PC-3 (cell line): ENCODE data around the gene EBF4. TPM values are rescaled to one million over a fixed set of nuclear protein-coding genes. Genes with fewer than 3 reads are reported as not detected.

Experiments
- ATAC-seq: fragments of 200-7000 bp; cut with Tn5 transposase; 2 replicates; pipeline ENCODE4 v1.9.1; 2020; ENCODE audit warnings: mild to moderate bottlenecking, moderate library complexity
- BruUV-seq: library from RNA; stranded (reverse); fragments of 400-500 nt; replicated peaks from 2 replicates; lab custom pipeline; 2021; lab: Mats Ljungman, UMichigan
- CTCF ChIA-PET: fragments of 300-600 bp; sonication (Branson Sonifier 250); formaldehyde crosslinking; loops from one replicate; lab custom pipeline; 2022; ENCODE audit warnings: antibody characterized with exemption; lab: Charles Lee
- POLR2A ChIA-PET: fragments of 300-600 bp; sonication (Branson Sonifier 250); formaldehyde crosslinking; loops from one replicate; lab custom pipeline; 2022; ENCODE audit warnings: antibody characterized with exemption; ENCODE audit not compliant: unreplicated experiment; lab: Charles Lee
- DNase-seq: peaks from one replicate; pipeline ENCODE4 v3.0.0-alpha.2; 2015
- H2AFZ ChIP-seq: fragments of 300-600 bp; sonication (generic); 2 replicates; pipeline ENCODE4 v1.6.0; 2016; ENCODE audit warnings: antibody characterized with exemption, low read length
- H3F3A ChIP-seq: fragments of 300-600 bp; sonication (generic); one replicate; pipeline ENCODE4 v1.6.0; 2017; ENCODE audit warnings: antibody characterized with exemption, low read length, control low read depth, mild to moderate bottlenecking; ENCODE audit not compliant: unreplicated experiment
- H3K27ac ChIP-seq: fragments of 300-600 bp; sonication (generic); 2 replicates; pipeline ENCODE4 v1.5.1; 2016; ENCODE audit warnings: mild to moderate bottlenecking, low read length
- H3K27me3 ChIP-seq: fragments of 300-600 bp; sonication (generic); 2 replicates; pipeline ENCODE4 v1.6.1; 2016; ENCODE audit warnings: low read length, mixed read lengths
- H3K36me3 ChIP-seq: fragments of 300-600 bp; sonication (generic); 2 replicates; pipeline ENCODE4 v1.6.1; 2016; ENCODE audit warnings: low read depth, mixed run types, low read length, mixed read lengths
- H3K4me1 ChIP-seq: fragments of 300-600 bp; sonication (generic); 2 replicates; pipeline ENCODE4 v1.5.1; 2016; ENCODE audit warnings: low read length; ENCODE audit not compliant: insufficient read depth
- H3K4me2 ChIP-seq: fragments of 300-600 bp; sonication (generic); 2 replicates; pipeline ENCODE4 v1.6.0; 2016; ENCODE audit warnings: low read length
- H3K4me3 ChIP-seq: fragments of 300-600 bp; sonication (generic); 2 replicates; pipeline ENCODE4 v1.5.1; 2016; ENCODE audit warnings: mild to moderate bottlenecking, low read length, mixed read lengths
- H3K79me2 ChIP-seq: fragments of 300-600 bp; sonication (generic); 2 replicates; pipeline ENCODE4 v1.6.1; 2017; ENCODE audit warnings: low read length, mixed read lengths
- H3K9ac ChIP-seq: fragments of 300-600 bp; sonication (generic); 2 replicates; pipeline ENCODE4 v1.6.0; 2016; ENCODE audit warnings: mild to moderate bottlenecking, low read length
- H3K9me2 ChIP-seq: fragments of 300-600 bp; sonication (generic); replicated peaks from 2 replicates; pipeline ENCODE4 v1.6.1; 2016; ENCODE audit warnings: mixed run types, low read length, mixed read lengths
- H3K9me3 ChIP-seq: fragments of 300-600 bp; sonication (generic); 2 replicates; pipeline ENCODE4 v1.6.1; 2016; ENCODE audit warnings: low read length, mixed read lengths
- H4K20me1 ChIP-seq: fragments of 300-600 bp; sonication (generic); 2 replicates; pipeline ENCODE4 v1.6.1; 2016; ENCODE audit warnings: low read length, mixed read lengths
- EZH2 ChIP-seq: fragments of 300-600 bp; sonication (generic); IDR thresholded peaks from one replicate; pipeline ENCODE4 v1.6.1; 2017; ENCODE audit warnings: antibody characterized with exemption, mild to moderate bottlenecking, low read length; ENCODE audit not compliant: unreplicated experiment
- EZH2phosphoT487 ChIP-seq: fragments of 300-600 bp; sonication (generic); IDR thresholded peaks from 2 replicates; pipeline ENCODE4 v1.6.1; 2018; ENCODE audit warnings: mild to moderate bottlenecking, antibody characterized with exemption, low read length, borderline replicate concordance
- intact Hi-C: fragments of 100-400 bp; cut with micrococcal nuclease; formaldehyde crosslinking; loops from 2 replicates; pipeline ENCODE4 v1.9.0; 2023
- total RNA-seq: library from RNA; depleted of rRNA; stranded (reverse); fragments of >200 nt; gene quantifications from 2 replicates; pipeline ENCODE4 v1.2.3, GENCODE V29; 2014
- TF ChIP-seq, protein P1 (sequence below): fragments of 300-600 bp; sonication (generic); conservative IDR thresholded peaks from 2 replicates; pipeline ENCODE4 v1.5.1; 2017; ENCODE audit warnings: antibody characterized with exemption, low read depth, mild to moderate bottlenecking, low read length

The EBF4 gene
- total RNA-seq, 1 experiment from 2014 or later = 1.8 TPM

DNA sequence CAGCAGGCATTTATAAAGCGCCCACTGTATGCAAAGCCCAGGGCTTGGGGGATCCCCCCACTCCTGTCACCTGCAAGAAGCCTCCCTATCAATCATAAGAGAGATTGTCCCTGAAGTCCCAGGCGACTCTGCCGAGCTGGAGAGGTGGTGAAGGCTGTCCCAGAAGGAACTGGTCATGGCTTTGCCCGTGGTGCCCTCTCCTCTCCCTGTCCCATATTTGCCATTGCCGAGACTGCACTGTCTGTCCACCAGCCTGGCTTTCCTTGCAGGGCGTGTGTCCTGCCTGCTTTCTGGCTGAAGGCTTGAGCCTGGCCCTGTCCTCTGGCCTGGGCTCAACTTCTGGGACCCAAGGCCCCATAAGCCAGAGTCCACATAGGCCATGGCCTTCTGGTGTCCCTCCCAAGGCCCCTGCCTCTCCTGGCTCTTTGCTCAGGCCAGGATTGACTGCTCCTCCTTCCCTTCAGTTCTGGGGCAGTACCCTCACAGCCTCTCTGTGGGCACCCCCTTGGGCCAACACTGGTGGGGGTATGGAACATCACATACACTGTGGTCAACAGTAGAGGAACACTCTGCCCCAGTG lies 61.0 kb downstream of the EBF4 start:
- H3K27me3 ChIP-seq = no peaks in the 10 kb centered on the region
- no peaks in the 10 kb centered on the region for H3K9me2 ChIP-seq
- ChIA-PET CTCF (interaction anchor here (0.6 to 1.2 kb wide), 4 partner anchors 40 to 247 kb away, joined by 3 read pairs; no protein-coding TSS in a partner anchor), POLR2A (interaction anchor here (0.6 kb wide), 1 partner anchor 120 kb away, joined by 4 read pairs; the partner anchor contains the start of gene PTPRA)
- ATAC-seq (no peak), DNase-seq (no peak)
- no peaks in the 10 kb centered on the region for H3K79me2 ChIP-seq
- no TSS peak for BruUV-seq
- no peaks in the 10 kb centered on the region for H3F3A ChIP-seq
- intact Hi-C loops = no loop called here
- no peak overlapping the region for H3K27ac ChIP-seq
- H2AFZ ChIP-seq = no peak overlapping the region
- no peak overlapping the region for H3K4me2 ChIP-seq
- TF ChIP-seq EZH2phosphoT487 (no peak), EZH2 (no peak)
- TF ChIP-seq, protein P1, sequence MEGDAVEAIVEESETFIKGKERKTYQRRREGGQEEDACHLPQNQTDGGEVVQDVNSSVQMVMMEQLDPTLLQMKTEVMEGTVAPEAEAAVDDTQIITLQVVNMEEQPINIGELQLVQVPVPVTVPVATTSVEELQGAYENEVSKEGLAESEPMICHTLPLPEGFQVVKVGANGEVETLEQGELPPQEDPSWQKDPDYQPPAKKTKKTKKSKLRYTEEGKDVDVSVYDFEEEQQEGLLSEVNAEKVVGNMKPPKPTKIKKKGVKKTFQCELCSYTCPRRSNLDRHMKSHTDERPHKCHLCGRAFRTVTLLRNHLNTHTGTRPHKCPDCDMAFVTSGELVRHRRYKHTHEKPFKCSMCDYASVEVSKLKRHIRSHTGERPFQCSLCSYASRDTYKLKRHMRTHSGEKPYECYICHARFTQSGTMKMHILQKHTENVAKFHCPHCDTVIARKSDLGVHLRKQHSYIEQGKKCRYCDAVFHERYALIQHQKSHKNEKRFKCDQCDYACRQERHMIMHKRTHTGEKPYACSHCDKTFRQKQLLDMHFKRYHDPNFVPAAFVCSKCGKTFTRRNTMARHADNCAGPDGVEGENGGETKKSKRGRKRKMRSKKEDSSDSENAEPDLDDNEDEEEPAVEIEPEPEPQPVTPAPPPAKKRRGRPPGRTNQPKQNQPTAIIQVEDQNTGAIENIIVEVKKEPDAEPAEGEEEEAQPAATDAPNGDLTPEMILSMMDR = no peak
- H3K36me3 ChIP-seq = no peaks in the 10 kb centered on the region
- H4K20me1 ChIP-seq = no peaks in the 10 kb centered on the region
- H3K9me3 ChIP-seq = no peaks in the 10 kb centered on the region
- no peak overlapping the region for H3K9ac ChIP-seq
- peaks cover 21% of the 10 kb centered on the region for H3K4me1 ChIP-seq
- H3K4me3 ChIP-seq = no peak overlapping the region

DNA sequence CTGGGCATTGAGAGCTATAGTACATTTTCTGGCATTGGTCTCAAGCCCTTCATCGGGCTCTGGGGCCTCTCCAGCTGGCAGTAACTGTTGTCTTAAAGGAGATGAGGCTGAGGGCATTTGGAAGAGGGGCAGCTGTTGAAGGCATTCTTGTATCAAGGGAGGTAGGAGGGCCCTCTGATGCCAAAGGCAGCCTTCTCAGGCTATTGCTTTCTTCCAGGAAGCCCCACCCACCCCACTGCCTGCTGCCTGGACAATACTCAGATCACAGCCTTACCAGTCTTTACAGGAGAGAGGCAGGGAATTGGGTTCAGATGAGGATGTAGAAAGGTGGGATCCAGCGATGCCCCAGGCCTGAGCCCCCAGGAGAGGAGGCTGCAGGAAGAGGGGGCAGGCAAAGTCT lies 61.8 kb downstream of the EBF4 start:
- H2AFZ ChIP-seq = no peak overlapping the region
- H3K9ac ChIP-seq = no peak overlapping the region
- no peaks in the 10 kb centered on the region for H4K20me1 ChIP-seq
- no peak overlapping the region for H3K4me2 ChIP-seq
- H3K27me3 ChIP-seq = no peaks in the 10 kb centered on the region
- no peak overlapping the region for H3K27ac ChIP-seq
- no peak for DNase-seq
- intact Hi-C loops = no loop called here
- no TSS peak for BruUV-seq
- H3K4me1 ChIP-seq = peaks cover 21% of the 10 kb centered on the region
- ChIA-PET POLR2A (interaction anchor here (0.6 kb wide), 2 partner anchors 60 to 119 kb away, joined by 4 to 8 read pairs; partner anchors contain the start of genes C20orf141 and PTPRA), CTCF (no interaction called here)
- no peaks in the 10 kb centered on the region for H3K9me2 ChIP-seq
- no peaks in the 10 kb centered on the region for H3K9me3 ChIP-seq
- TF ChIP-seq, protein P1 = no peak
- TF ChIP-seq EZH2phosphoT487 (no peak), EZH2 (no peak)
- H3K4me3 ChIP-seq = no peak overlapping the region
- no peak for ATAC-seq
- H3K36me3 ChIP-seq = no peaks in the 10 kb centered on the region
- H3K79me2 ChIP-seq = no peaks in the 10 kb centered on the region
- H3F3A ChIP-seq = no peaks in the 10 kb centered on the region

GRCh38 chr20:2755451-2756055 lies 63.0 kb downstream of the EBF4 start:
- BruUV-seq = no TSS peak
- Histone ChIP-seq H4K20me1 (no peaks in the 10 kb centered on the region), H3K4me3 (no peak overlapping the region), H3K9me2 (no peaks in the 10 kb centered on the region), H3K4me1 (peaks cover 21% of the 10 kb centered on the region), H3F3A (no peaks in the 10 kb centered on the region), H3K9ac (no peak overlapping the region), H3K36me3 (no peaks in the 10 kb centered on the region), H3K27me3 (no peaks in the 10 kb centered on the region), H3K4me2 (no peak overlapping the region), H2AFZ (no peak overlapping the region), H3K27ac (no peak overlapping the region), H3K79me2 (no peaks in the 10 kb centered on the region), H3K9me3 (no peaks in the 10 kb centered on the region)
- ATAC-seq (no peak), DNase-seq (no peak)
- ChIA-PET POLR2A (no interaction called here), CTCF (interaction anchor here (0.5 to 1.8 kb wide), 2 partner anchors 96 to 314 kb away, joined by 3 to 12 read pairs; no protein-coding TSS in a partner anchor)
- intact Hi-C loops = loop anchor here (1.0 kb wide), 1 partner anchor 97 kb away; no protein-coding TSS in a partner anchor
- TF ChIP-seq EZH2phosphoT487 = no peak
- TF ChIP-seq, protein P1 = no peak
- TF ChIP-seq EZH2 = no peak
